ENCODE results near the gene LIMA1. TPM values are rescaled to one million over a fixed set of nuclear protein-coding genes. Genes with fewer than 3 reads are reported as not detected.

The LIMA1 gene
- total RNA-seq, 4 donors from 2014 or later: 194 to 256 (median 228) TPM

DNA sequence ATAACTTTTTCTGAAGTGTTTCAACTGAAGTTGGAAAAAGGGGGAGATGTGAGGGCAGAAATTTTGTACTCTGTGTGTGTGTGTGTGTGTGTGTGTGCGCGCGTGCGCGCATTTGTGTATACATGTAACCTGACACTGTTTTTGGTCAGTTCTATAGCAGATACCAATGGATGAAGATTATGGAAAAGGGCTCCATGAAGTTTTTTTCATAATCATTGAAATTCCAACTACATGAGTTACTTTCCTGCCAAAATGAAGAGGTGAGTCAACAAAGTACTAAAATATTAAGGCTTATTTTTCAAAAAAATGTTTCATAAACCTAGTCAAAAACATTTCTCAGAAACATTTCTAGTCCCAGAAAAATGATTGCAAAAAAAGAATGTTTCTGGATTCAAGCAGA is 90.4 kb downstream of the LIMA1 start:
- TF ChIP-seq, protein P1, sequence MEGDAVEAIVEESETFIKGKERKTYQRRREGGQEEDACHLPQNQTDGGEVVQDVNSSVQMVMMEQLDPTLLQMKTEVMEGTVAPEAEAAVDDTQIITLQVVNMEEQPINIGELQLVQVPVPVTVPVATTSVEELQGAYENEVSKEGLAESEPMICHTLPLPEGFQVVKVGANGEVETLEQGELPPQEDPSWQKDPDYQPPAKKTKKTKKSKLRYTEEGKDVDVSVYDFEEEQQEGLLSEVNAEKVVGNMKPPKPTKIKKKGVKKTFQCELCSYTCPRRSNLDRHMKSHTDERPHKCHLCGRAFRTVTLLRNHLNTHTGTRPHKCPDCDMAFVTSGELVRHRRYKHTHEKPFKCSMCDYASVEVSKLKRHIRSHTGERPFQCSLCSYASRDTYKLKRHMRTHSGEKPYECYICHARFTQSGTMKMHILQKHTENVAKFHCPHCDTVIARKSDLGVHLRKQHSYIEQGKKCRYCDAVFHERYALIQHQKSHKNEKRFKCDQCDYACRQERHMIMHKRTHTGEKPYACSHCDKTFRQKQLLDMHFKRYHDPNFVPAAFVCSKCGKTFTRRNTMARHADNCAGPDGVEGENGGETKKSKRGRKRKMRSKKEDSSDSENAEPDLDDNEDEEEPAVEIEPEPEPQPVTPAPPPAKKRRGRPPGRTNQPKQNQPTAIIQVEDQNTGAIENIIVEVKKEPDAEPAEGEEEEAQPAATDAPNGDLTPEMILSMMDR (IDR thresholded peaks at IDR 0.05; ENCODE audit: low read depth): no peak

DNA sequence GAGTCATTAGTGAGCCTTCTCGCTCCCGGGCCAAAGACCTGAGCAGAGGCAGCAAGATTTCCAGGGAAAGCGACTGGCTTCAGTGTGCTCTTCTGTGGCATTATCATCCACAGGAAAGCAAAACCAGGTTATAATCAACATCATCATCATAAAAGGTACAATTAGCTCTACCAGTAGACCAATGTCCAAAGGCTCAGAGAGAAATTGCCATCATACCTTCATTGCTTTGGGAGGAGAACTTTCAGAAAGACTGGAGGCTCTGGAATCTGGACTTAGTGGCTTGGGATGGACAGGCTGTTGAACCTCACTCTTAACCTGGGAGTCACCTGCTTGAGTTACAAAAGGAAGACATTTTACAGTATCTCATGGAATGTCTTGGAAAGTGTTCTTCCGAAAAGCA is 91.1 kb downstream of the LIMA1 start:
- TF ChIP-seq, protein P1 (IDR thresholded peaks at IDR 0.05; ENCODE audit: low read depth): no peak

DNA sequence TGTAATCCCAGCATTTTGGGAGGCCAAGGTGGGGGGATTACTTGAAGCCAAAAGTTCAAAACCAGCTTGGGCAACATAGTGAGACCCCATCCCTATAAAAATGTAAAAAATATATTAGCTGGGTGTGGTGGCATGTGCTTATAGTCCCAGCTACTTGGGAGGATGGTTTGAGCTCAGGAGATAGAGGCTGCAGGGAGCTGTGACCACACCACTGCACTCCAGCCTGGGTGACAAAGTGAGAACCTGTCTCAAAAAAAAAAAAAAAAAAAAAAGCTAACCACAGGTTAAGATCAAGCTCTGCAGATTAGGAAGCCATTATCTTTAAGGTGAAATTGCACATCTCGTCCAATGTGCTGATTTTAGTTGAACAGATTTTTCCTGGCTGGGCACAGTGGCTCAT is 92.5 kb downstream of the LIMA1 start:
- TF ChIP-seq, protein P1 (IDR thresholded peaks at IDR 0.05; ENCODE audit: low read depth): no peak

DNA sequence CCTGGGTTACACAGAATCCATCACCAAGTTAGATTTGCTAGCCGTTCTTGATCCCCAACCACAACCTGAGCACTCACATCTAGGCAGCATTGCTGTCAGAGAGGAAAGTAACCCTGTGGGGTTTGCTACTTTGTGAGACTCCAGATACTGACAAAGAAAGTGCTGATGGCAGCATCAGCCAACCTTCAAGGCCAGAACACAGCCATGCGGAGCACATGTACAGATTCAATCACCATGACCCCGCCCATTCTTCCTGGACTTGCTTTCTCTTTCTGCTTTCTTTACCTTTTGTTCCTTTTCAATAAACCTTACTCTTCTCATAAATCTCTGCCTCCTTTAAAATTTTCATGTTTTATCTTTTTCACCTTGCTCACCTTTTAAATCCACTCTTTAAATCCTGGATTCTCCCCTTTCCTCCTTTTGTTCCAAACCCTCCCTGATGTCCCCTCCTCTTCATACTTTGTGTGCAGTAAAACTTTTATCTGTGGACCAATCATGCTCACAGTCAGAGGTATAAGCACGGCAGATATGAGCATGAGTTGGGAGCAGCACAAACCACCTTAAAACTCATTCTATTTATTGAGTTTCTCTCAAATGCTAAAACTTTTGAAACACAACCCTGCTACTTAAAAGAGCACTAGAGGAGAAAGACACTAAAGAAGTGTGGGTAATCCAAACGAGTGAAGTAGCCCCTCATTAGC is 94.3 kb downstream of the LIMA1 start:
- TF ChIP-seq, protein P1 (IDR thresholded peaks at IDR 0.05; ENCODE audit: low read depth): no peak

DNA sequence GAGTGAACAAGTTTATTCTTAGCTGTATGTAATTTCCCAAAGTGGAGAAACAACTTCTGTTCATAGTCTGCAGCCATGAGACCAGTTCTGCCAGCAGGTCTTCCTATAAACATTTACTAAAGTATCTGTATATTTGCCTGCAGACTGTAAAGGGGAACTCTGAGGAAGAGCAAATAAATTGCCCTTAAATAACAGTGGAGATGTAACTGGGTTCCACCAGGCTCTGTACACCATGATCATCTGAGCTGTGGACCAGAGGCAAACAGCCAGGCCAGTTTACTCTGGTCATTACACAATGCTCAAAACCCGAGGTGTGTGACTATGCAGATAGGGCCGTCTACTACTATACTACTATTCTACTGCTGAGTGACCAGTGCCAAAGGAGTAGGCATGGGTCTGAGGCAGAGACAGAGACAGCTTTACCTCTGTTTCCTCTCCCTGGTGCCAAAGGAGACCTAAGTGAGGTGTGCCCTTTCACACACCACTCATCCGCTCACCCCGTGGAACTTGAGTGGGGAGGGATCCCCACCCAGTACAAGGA is 95.0 kb downstream of the LIMA1 start:
- TF ChIP-seq, protein P1 (IDR thresholded peaks at IDR 0.05; ENCODE audit: low read depth): no peak

DNA sequence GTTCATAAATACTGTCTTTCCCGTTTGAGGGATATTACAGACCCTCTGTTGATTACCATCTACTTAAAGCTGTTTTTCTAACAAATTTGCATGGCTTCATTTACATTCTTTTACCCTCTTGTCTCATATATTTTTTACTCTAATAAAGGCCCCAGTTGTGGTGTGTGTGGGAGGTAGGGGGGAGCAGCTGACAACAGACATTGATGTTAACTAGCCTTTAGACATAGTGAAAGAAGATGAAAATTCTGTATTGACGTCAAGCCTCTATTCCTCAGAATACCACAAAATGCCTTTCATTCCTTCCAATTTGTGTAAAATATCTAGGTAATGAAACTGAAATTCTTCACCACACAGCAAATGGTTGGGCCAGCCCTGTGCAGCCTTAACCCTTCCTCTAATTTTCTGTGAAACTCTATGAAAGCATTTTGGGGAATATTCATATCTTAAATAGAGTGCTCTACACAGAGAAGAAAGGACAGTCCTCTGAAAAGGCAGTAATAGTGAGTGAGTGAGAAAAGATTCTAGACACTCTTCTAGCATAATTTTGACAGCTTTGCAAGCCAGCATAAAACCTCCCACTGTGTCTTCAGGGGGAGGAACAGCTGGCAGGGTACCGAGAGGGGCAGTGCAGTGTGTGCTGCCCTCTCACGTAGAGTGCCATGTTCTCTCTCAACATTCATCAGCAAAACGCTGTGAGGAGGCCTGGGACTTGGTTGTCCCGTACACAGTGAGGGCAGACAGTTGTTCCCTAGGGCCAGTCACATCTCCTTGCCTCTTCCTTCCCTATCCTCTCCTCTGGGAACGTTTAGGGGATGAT is 96.0 kb downstream of the LIMA1 start:
- TF ChIP-seq, protein P1 (IDR thresholded peaks at IDR 0.05; ENCODE audit: low read depth): no peak

DNA sequence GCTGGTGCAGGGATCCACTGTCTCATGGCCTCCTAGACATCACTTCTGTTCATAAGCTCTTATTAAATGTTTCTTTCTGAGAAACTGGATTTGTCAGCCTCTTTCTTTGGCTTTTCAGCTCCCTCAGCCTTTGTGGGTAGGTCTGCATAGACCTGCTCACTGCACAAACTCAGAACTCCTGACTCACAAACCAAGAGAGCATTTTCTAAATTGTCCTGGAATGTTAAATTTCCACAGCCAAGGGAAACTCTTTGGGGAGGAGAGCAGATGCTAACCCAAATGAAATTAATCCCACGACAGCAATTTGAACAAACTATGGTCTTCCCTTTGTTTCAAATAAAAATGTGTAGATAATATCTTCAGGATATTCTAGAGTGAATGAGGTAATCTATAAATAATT is 96.6 kb downstream of the LIMA1 start:
- TF ChIP-seq, protein P1 (IDR thresholded peaks at IDR 0.05; ENCODE audit: low read depth): no peak

Data from subcutaneous adipose tissue (tissue), 4 donors.